IMR-90 (cell line): ENCODE measurements around the gene TRAT1. TPM values are rescaled to one million over a fixed set of nuclear protein-coding genes. Genes with fewer than 3 reads are reported as not detected.

ENCODE experiments used
- ATAC-seq: fragments of 200-7000 bp; cut with Tn5 transposase; 2 replicates; pipeline ENCODE4 v1.9.1; 2020; ENCODE audit warnings: low read depth, mild to moderate bottlenecking, moderate library complexity
- Bru-seq: library from RNA; stranded (reverse); fragments of 400-500 nt; gene quantifications from one replicate; lab custom pipeline; 2021; lab: Mats Ljungman, UMichigan
- BruChase-seq, 2 experiments: library from RNA; stranded (reverse); fragments of 400-500 nt; gene quantifications; one replicate each; lab custom pipeline; 2021; lab: Mats Ljungman, UMichigan
- BruUV-seq: library from RNA; stranded (reverse); fragments of 400-500 nt; replicated peaks from 2 replicates; lab custom pipeline; 2021; lab: Mats Ljungman, UMichigan
- CTCF ChIA-PET: fragments of 300-600 bp; formaldehyde crosslinking; extraction: SDS; loops from one replicate; lab custom pipeline; 2021; ENCODE audit warnings: antibody characterized with exemption; lab: Yijun Ruan, JAX
- POLR2A ChIA-PET: fragments of 300-600 bp; sonication (Branson Sonifier 250); formaldehyde crosslinking; loops from one replicate; lab custom pipeline; 2022; ENCODE audit warnings: antibody characterized with exemption; ENCODE audit not compliant: unreplicated experiment; lab: Charles Lee
- DNase-seq: peaks from one replicate; pipeline ENCODE4 v3.0.0; 2013
- H2AFZ ChIP-seq: replicated peaks from 2 replicates; pipeline ENCODE3; 2013; ENCODE audit warnings: low read length, mild to moderate bottlenecking; ENCODE audit not compliant: poor library complexity
- H2AK5ac ChIP-seq: 2 replicates; pipeline ENCODE4 v1.6.1; 2013; ENCODE audit warnings: low read depth, low read length, inconsistent platforms
- H2AK9ac ChIP-seq: replicated peaks from 2 replicates; pipeline ENCODE3; 2013; ENCODE audit warnings: mild to moderate bottlenecking, low read depth, low read length, moderate library complexity; ENCODE audit not compliant: poor library complexity
- H2BK120ac ChIP-seq: 2 replicates; pipeline ENCODE4 v1.6.1; 2013; ENCODE audit warnings: low read depth, low read length, inconsistent platforms
- H2BK15ac ChIP-seq: 3 replicates; pipeline ENCODE4 v1.6.1; 2013; ENCODE audit warnings: low read depth, low read length, inconsistent platforms
- H2BK20ac ChIP-seq: 2 replicates; pipeline ENCODE4 v1.6.1; 2013; ENCODE audit warnings: low read depth, mild to moderate bottlenecking, inconsistent platforms, low read length, moderate library complexity
- H2BK5ac ChIP-seq: 2 replicates; pipeline ENCODE4 v1.6.1; 2013; ENCODE audit warnings: mild to moderate bottlenecking, low read depth, low read length, inconsistent platforms; ENCODE audit not compliant: poor library complexity, severe bottlenecking
- H3K14ac ChIP-seq: replicated peaks from 2 replicates; pipeline ENCODE4 v1.6.1; 2013; ENCODE audit warnings: low read depth, low read length, inconsistent platforms
- H3K18ac ChIP-seq: 2 replicates; pipeline ENCODE4 v1.6.1; 2013; ENCODE audit warnings: low read depth, low read length, control low read depth
- H3K23ac ChIP-seq: 2 replicates; pipeline ENCODE4 v1.6.1; 2013; ENCODE audit warnings: low read depth, low read length, inconsistent platforms
- H3K27ac ChIP-seq: 2 replicates; pipeline ENCODE4 v1.5.1; 2013; ENCODE audit warnings: mild to moderate bottlenecking, control low read depth, low read length; ENCODE audit not compliant: insufficient read depth
- H3K27me3 ChIP-seq: 2 replicates; pipeline ENCODE4 v1.6.1; 2013; ENCODE audit warnings: low read length; ENCODE audit not compliant: control insufficient read depth, insufficient read depth
- H3K36me3 ChIP-seq: 2 replicates; pipeline ENCODE4 v1.6.1; 2013; ENCODE audit warnings: low read length, mixed read lengths; ENCODE audit not compliant: control insufficient read depth, insufficient read depth
- H3K4ac ChIP-seq: 2 replicates; pipeline ENCODE4 v1.6.1; 2013; ENCODE audit warnings: low read depth, low read length, inconsistent platforms
- H3K4me1 ChIP-seq: 2 replicates; pipeline ENCODE4 v1.6.1; 2013; ENCODE audit warnings: low read length, mixed read lengths; ENCODE audit not compliant: control insufficient read depth, insufficient read depth
- H3K4me2 ChIP-seq: 2 replicates; pipeline ENCODE4 v1.6.1; 2013; ENCODE audit warnings: low read depth, mild to moderate bottlenecking, control low read depth, low read length, moderate library complexity
- H3K4me3 ChIP-seq: 2 replicates; pipeline ENCODE4 v1.5.1; 2013; ENCODE audit warnings: low read depth, mild to moderate bottlenecking, control low read depth, low read length, moderate library complexity; ENCODE audit not compliant: insufficient read depth
- H3K56ac ChIP-seq: 2 replicates; pipeline ENCODE4 v1.6.1; 2013; ENCODE audit warnings: low read length, inconsistent platforms; ENCODE audit not compliant: insufficient read depth; ENCODE audit errors: extremely low read depth
- H3K79me1 ChIP-seq, 2 experiments: 2 replicates each; pipeline ENCODE4 v1.6.1; 2013; ENCODE audit warnings: low read length in 2 of 2, inconsistent platforms in 1 of 2, low read depth in 1 of 2
- H3K9ac ChIP-seq: 2 replicates; pipeline ENCODE4 v1.6.1; 2013; ENCODE audit warnings: low read depth, low read length, control low read depth
- H3K9me1 ChIP-seq: 2 replicates; pipeline ENCODE4 v1.6.1; 2013; ENCODE audit warnings: low read length, inconsistent platforms; ENCODE audit not compliant: insufficient read depth
- H3K9me3 ChIP-seq: 2 replicates; pipeline ENCODE4 v1.6.1; 2013; ENCODE audit warnings: low read length; ENCODE audit not compliant: control insufficient read depth, insufficient read depth
- H4K20me1 ChIP-seq: 2 replicates; pipeline ENCODE4 v1.6.1; 2013; ENCODE audit warnings: low read length, inconsistent platforms; ENCODE audit not compliant: insufficient read depth
- H4K5ac ChIP-seq: 2 replicates; pipeline ENCODE4 v1.6.1; 2013; ENCODE audit warnings: mild to moderate bottlenecking, low read depth, low read length, control low read depth
- H4K8ac ChIP-seq, 2 experiments: 2 replicates each; pipeline ENCODE4 v1.6.1; 2013; ENCODE audit warnings: low read depth in 2 of 2, low read length in 2 of 2, control low read depth in 1 of 2, inconsistent platforms in 1 of 2
- H4K91ac ChIP-seq: 2 replicates; pipeline ENCODE4 v1.6.1; 2013; ENCODE audit warnings: low read depth, low read length, inconsistent platforms; ENCODE audit not compliant: insufficient read depth
- BHLHE40 ChIP-seq: fragments of 150-350 bp; IDR thresholded peaks from 2 replicates; pipeline ENCODE4 v1.6.1; 2016; ENCODE audit warnings: mild to moderate bottlenecking, low read depth, low read length
- CHD1 ChIP-seq: IDR thresholded peaks from 2 replicates; pipeline ENCODE4 v1.6.1; 2012; ENCODE audit warnings: low read depth, low read length, improper control_type of control experiment
- CTCF ChIP-seq: conservative IDR thresholded peaks from 2 replicates; pipeline ENCODE4 v1.5.1; 2012; ENCODE audit warnings: mild to moderate bottlenecking, low read depth, low read length, improper control_type of control experiment
- FOS ChIP-seq: fragments of 150-350 bp; IDR thresholded peaks from 2 replicates; pipeline ENCODE4 v1.6.1; 2016; ENCODE audit warnings: low read depth, low read length
- MAFK ChIP-seq: IDR thresholded peaks from 2 replicates; pipeline ENCODE4 v1.6.1; 2012; ENCODE audit warnings: low read depth, low read length, improper control_type of control experiment
- MAZ ChIP-seq: IDR thresholded peaks from 2 replicates; pipeline ENCODE4 v1.6.1; 2012; ENCODE audit warnings: low read depth, mild to moderate bottlenecking, low read length, improper control_type of control experiment, moderate library complexity, borderline replicate concordance
- MXI1 ChIP-seq: IDR thresholded peaks from 2 replicates; pipeline ENCODE4 v1.6.1; 2012; ENCODE audit warnings: low read depth, mild to moderate bottlenecking, low read length, moderate library complexity, borderline replicate concordance
- POLR2A ChIP-seq: IDR thresholded peaks from 2 replicates; pipeline ENCODE4 v1.6.1; 2012; ENCODE audit warnings: mild to moderate bottlenecking, low read depth, low read length
- RAD21 ChIP-seq: IDR thresholded peaks from 2 replicates; pipeline ENCODE4 v1.6.1; 2012; ENCODE audit warnings: low read length, improper control_type of control experiment
- RCOR1 ChIP-seq: IDR thresholded peaks from 2 replicates; pipeline ENCODE4 v1.6.1; 2012; ENCODE audit warnings: mild to moderate bottlenecking, low read length, improper control_type of control experiment; ENCODE audit not compliant: insufficient replicate concordance
- RFX5 ChIP-seq: IDR thresholded peaks from 2 replicates; pipeline ENCODE4 v1.8.0; 2012; ENCODE audit warnings: low read depth, mild to moderate bottlenecking, low read length, moderate library complexity
- SMC3 ChIP-seq: fragments of 150-350 bp; IDR thresholded peaks from 2 replicates; pipeline ENCODE4 v1.6.1; 2016; ENCODE audit warnings: low read depth, mild to moderate bottlenecking, antibody characterized with exemption, low read length, moderate library complexity
- WGBS, 2 experiments: methylation state at CpG; one replicate each; pipeline versions ENCODE4 v1.1.5 to v1.1.7; 2013; ENCODE audit warnings: missing lambda C conversion rate in 2 of 2; ENCODE audit not compliant: insufficient read length in 1 of 2; ENCODE audit errors: extremely low coverage in 2 of 2; 5-methylcytosine and 5-hydroxymethylcytosine counted together
- dilution Hi-C: fragments of 300-500 bp; cut with HindIII; formaldehyde crosslinking; loops from one replicate; pipeline ENCODE4 v1.14.3; 2018; ENCODE audit warnings: low sequenced_read_pairs; ENCODE audit not compliant: unreplicated experiment
- in situ Hi-C: fragments of 300-500 bp; cut with MboI; formaldehyde crosslinking; loops from 3 replicates; pipeline ENCODE4 v1.14.3; 2019; ENCODE audit warnings: low sequenced_read_pairs, inconsistent platforms, mixed read lengths
- intact Hi-C: fragments of 100-400 bp; cut with micrococcal nuclease; formaldehyde crosslinking; loops from 2 replicates; pipeline ENCODE4 v1.10.0; 2022
- long read RNA-seq: library from polyadenylated mRNA; unstranded; transcript quantifications from one replicate; pipeline ENCODE4 v2.0.0, GENCODE V29; 2021; ENCODE audit not compliant: unreplicated experiment
- polyA plus RNA-seq, 3 experiments: library from polyadenylated mRNA; depleted of rRNA; stranded (reverse); fragments of >200 nt; gene quantifications; 2 replicates each; pipeline ENCODE4 v1.2.3, GENCODE V29; 2012; ENCODE audit warnings: low replicate concordance in 1 of 3
- total RNA-seq: library from RNA; depleted of rRNA; stranded (reverse); fragments of >200 nt; gene quantifications from 2 replicates; pipeline ENCODE4 v1.2.3, GENCODE V29; 2012; rRNA removed
- TF ChIP-seq, protein P1 (sequence below): fragments of 150-350 bp; IDR thresholded peaks from 2 replicates; pipeline ENCODE4 v1.6.1; 2016; ENCODE audit warnings: low read depth, mild to moderate bottlenecking, low read length, moderate library complexity, borderline replicate concordance
- TF ChIP-seq, protein P2 (sequence below): fragments of 150-350 bp; IDR thresholded peaks from 2 replicates; pipeline ENCODE4 v1.6.1; 2017; ENCODE audit warnings: mild to moderate bottlenecking, antibody characterized with exemption, low read length, low read depth

TRAT1 gene
- total RNA-seq (not detected in 2 replicates), polyA plus RNA-seq (2012; rRNA removed) (not detected in 2 replicates), Bru-seq, nascent RNA (not detected), BruChase-seq, experiment 1, labeled RNA remaining after a 6-hour chase (not detected), BruChase-seq, experiment 2, labeled RNA remaining after a 2-hour chase (not detected)
- polyA plus RNA-seq (2012; cell fraction: cytosol; rRNA removed): not detected in 2 replicates
- not detected in 2 replicates for polyA plus RNA-seq (2012; cell fraction: nucleus; rRNA removed; ENCODE audit: low replicate concordance)
- long read RNA-seq: 0 reads

- ATAC-seq: no peak
- H3K4me1 ChIP-seq: no peaks in the 10 kb centered on the region
- intact Hi-C loops (no loop called here), in situ Hi-C loops (no loop called here), dilution Hi-C loops (no loop called here)
- H3K23ac ChIP-seq: no peak within 1 kb of the TSS
- no peak within 1 kb of the TSS for H2AFZ ChIP-seq
- no peak within 1 kb of the TSS for H3K56ac ChIP-seq
- H2BK20ac ChIP-seq: no peak within 1 kb of the TSS
- H4K91ac ChIP-seq: no peak within 1 kb of the TSS
- WGBS, 2 experiments: no CpG with 5 or more reads among the region's 6 CpGs
- no peak within 1 kb of the TSS for H3K4me2 ChIP-seq
- no peak within 1 kb of the TSS for H2AK5ac ChIP-seq
- H3K9me1 ChIP-seq: no peaks in the 10 kb centered on the region
- no peaks in the 10 kb centered on the region for H3K27me3 ChIP-seq
- H2BK120ac ChIP-seq: no peak within 1 kb of the TSS
- H4K5ac ChIP-seq: no peak within 1 kb of the TSS
- ChIA-PET POLR2A (no interaction called here), CTCF (no interaction called here)
- H4K8ac ChIP-seq: no peak within 1 kb of the TSS
- no peak within 1 kb of the TSS for H3K4me3 ChIP-seq
- no peak within 1 kb of the TSS for H2BK15ac ChIP-seq
- H3K14ac ChIP-seq: no peak within 1 kb of the TSS
- no peak for DNase-seq
- no peak within 1 kb of the TSS for H3K27ac ChIP-seq
- no peak within 1 kb of the TSS for H3K9ac ChIP-seq
- no TSS peak for BruUV-seq
- H2BK5ac ChIP-seq: no peak within 1 kb of the TSS
- H3K18ac ChIP-seq: no peak within 1 kb of the TSS
- no peak within 1 kb of the TSS for H2AK9ac ChIP-seq
- H3K9me3 ChIP-seq: no peaks in the 10 kb centered on the region
- H3K36me3 ChIP-seq: no peaks in the 10 kb centered on the region
- H3K79me1 ChIP-seq: no peaks in the 10 kb centered on the region
- H4K20me1 ChIP-seq: no peaks in the 10 kb centered on the region
- no peak within 1 kb of the TSS for H3K4ac ChIP-seq
- TF ChIP-seq MXI1: no peak
- no peak for TF ChIP-seq RFX5
- no peak for TF ChIP-seq CHD1
- TF ChIP-seq, protein P1, sequence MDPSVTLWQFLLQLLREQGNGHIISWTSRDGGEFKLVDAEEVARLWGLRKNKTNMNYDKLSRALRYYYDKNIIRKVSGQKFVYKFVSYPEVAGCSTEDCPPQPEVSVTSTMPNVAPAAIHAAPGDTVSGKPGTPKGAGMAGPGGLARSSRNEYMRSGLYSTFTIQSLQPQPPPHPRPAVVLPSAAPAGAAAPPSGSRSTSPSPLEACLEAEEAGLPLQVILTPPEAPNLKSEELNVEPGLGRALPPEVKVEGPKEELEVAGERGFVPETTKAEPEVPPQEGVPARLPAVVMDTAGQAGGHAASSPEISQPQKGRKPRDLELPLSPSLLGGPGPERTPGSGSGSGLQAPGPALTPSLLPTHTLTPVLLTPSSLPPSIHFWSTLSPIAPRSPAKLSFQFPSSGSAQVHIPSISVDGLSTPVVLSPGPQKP: no peak
- TF ChIP-seq POLR2A: no peak
- no peak for TF ChIP-seq CTCF
- TF ChIP-seq, protein P2, sequence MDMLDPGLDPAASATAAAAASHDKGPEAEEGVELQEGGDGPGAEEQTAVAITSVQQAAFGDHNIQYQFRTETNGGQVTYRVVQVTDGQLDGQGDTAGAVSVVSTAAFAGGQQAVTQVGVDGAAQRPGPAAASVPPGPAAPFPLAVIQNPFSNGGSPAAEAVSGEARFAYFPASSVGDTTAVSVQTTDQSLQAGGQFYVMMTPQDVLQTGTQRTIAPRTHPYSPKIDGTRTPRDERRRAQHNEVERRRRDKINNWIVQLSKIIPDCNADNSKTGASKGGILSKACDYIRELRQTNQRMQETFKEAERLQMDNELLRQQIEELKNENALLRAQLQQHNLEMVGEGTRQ: no peak
- TF ChIP-seq MAZ: no peak
- TF ChIP-seq SMC3: no peak
- TF ChIP-seq MAFK: no peak
- TF ChIP-seq RAD21: no peak
- no peak for TF ChIP-seq BHLHE40
- TF ChIP-seq FOS: no peak
- no peak for TF ChIP-seq RCOR1
Measured at GRCh38 chr3:108822123-108822897, at the start of gene TRAT1. TSS of gene TRAT1 (plus strand) at chr3:108822786. CDS start at chr3:108822928, 142 bp downstream.
